ENCODE data around the gene COL4A1.

Gene COL4A1

DNA sequence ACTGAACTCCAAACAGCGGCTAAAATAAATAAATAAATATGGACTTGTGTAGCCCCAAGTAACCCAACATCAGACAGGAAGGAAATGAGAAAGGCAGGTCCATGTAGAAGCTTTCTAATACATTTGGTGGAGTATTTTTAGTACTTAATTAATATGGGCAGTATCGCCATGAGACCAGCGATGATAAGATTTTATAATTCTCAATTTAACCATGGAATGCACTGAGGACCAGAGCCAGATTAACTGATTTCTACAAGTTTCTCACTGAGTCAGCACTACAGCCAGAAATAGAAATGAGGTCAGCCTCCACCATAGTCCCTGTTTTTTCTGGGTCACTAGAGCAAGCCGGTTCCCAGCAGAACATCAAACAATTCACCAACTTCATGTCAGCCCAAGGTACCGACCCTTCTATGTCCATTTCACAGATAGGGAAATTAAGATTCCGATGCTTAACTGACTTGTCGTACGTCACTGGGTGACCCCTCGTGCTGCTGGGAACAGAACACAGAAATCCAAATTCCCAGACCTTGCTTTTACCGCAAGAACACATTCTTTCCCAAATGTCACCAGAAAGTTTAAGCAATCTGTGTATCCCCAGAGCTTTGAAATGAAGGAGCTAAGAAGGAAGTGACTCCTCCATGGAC, 90.4 kb downstream of the COL4A1 start:
- DNase-seq (ENCODE audit: low spot score): no peak

DNA sequence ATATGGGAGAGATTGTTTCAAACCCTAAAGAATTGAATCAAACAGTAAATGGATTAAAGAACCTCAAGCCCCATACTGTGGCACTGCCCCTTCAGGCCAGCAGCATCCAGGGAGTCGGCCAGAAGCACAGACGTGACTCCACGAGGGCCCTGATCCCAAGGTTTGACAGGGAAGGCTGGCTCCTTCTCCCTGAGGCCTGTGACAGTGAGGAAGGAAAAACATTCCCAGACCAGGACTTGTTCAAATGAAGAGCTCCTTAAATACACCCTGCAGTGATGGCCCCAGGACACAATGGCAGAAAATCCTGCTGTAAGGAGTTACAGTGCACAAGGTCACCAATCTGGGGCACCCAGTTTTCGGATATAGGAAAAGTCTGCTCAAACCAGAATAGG, 91.0 kb downstream of the COL4A1 start:
- no peak for DNase-seq (ENCODE audit: low spot score)

- DNase-seq (ENCODE audit: low spot score): no peak
Observed at GRCh38 chr13:110215606-110216005, 91.4 kb downstream of the COL4A1 start.

- no peak for DNase-seq (ENCODE audit: low spot score)
Observed at GRCh38 chr13:110214637-110215036, 92.3 kb downstream of the COL4A1 start.

- no peak for DNase-seq (ENCODE audit: low spot score)
Observed at GRCh38 chr13:110213461-110214074, 93.4 kb downstream of the COL4A1 start.

- no peak for DNase-seq (ENCODE audit: low spot score)
Observed at GRCh38 chr13:110212529-110212928, 94.4 kb downstream of the COL4A1 start.

- no peak for DNase-seq (ENCODE audit: low spot score)
Observed at GRCh38 chr13:110211735-110212134, 95.2 kb downstream of the COL4A1 start.

- no peak for DNase-seq (ENCODE audit: low spot score)
Observed at GRCh38 chr13:110211046-110211445, 95.9 kb downstream of the COL4A1 start.

GRCh38 chr13:110210604-110210985, 96.4 kb downstream of the COL4A1 start:
- DNase-seq (ENCODE audit: low spot score): no peak

GRCh38 chr13:110209950-110210603, 96.9 kb downstream of the COL4A1 start:
- DNase-seq (ENCODE audit: low spot score): no peak

DNA sequence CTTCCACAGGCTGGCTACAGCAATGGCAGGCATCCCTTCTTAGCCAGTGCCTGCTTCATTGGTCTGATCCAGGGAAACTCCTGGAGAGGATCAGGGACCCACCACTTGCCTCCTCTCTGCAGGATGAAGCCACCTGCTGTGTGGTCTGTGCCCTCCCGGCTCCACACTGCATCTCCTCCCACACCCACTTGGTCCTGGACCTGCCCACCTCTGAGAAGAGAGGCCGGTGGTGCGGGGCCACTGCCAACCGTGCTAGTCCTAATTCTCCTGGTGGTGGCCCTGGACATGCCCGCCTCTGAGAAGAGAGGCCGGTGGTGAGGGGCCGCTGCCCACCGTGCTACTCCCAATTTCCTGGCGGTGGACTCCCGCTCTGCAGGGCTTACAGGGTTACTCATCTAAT, 98.8 kb downstream of the COL4A1 start:
- no peak for DNase-seq (ENCODE audit: low spot score)

GRCh38 chr13:110206996-110207395, 100.0 kb downstream of the COL4A1 start:
- DNase-seq (ENCODE audit: low spot score): no peak

DNA sequence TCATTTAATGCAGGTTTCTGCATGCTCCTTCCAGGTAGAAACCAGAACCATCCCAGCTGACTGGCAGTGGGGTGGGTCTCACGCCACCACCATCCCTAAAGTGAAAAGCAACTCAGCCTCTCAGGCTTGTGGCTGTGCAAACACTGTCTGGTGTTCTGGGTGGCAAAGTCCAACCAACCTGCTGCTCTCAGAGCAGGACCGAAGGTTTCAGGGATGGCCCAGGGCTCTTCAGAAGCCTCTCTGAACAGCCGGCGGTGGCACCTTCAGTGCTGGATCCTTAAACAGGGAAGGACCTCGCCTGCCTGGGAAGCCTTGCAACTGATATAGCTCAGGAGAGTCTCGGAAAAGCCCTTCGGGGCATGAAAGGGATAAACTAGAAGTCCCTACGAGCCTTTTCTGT, 100.8 kb downstream of the COL4A1 start:
- no peak for DNase-seq (ENCODE audit: low spot score)

DNA sequence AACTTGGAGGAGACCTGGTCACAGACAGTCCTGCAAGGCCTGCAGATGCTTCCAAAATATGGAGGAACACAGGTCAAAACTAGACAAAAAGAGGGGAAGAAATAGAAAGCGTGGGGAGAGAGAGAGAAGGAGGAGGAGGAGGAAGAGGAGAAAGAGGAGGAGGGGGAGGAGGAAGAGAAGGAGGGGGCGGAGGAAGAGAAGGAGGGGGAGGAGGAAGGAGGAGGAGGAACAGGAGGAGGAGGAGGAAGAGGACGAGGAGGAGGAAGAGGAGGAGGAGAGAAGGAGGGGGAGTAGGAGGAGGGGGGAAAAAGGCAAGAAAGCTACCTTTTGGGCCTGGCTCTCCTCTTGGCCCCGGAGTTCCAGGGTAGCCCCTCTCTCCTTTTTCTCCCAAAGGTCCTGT, 105.8 kb downstream of the COL4A1 start:
- no peak for DNase-seq (ENCODE audit: low spot score)

GRCh38 chr13:110200276-110200870, 106.6 kb downstream of the COL4A1 start:
- DNase-seq (ENCODE audit: low spot score): no peak

DNA sequence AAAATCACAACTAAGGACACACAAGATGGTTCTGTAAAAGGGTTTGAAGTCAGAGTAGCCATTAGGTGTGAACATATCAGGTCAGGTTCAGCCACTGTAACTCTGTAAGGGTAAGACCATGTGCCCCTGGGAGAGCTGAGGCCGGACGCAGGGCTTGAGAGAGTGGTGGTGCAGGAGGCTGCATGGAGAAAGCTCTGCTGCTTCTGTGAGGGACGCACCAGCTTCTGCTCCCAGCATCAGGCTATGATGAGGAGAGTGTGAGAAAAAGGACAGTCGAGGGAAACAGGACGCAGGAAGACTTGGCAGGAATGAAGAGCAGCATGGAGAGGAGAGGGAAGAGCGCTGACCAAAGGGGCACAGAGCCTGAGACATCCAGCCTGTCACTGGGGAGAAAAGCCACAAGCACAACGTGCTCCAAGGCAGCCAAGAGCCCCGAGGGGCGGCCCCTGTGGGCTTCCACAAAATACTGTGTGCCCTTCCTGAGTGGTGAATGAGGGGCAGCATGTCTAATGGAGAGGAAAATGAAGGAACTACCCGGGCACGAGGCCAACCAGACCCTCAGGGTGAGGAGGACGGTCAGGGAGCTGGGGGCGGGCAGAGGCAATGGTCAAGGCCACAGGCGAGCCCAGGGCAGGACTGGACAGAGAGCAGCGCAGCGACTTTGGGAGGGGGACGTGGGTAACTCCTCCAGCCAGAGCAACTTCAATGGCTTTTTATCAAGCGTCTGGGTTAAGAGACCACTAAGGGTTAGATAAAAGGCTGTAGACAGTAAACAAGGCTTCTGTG, 107.7 kb downstream of the COL4A1 start:
- no peak for DNase-seq (ENCODE audit: low spot score)

- no peak for DNase-seq (ENCODE audit: low spot score)
Observed at GRCh38 chr13:110197471-110197870, 109.5 kb downstream of the COL4A1 start.

DNA sequence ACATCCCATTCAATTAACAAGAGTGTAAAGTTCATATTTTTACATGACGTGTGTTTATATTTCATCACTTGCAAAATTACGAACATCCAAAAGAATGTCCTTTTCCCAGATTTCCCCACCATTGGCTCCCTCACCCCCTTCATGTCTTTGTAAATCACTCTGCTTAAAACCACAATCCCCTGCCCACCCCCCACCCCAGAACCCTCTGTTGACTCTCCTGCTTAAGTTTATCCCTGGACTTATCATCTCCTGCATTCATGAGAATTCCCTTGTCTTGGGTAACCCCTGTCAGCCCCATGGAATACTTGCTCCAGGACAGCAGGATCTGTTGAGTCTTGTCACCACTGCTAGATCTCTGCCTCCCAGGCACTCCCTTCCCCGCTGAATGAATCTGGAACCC, 109.9 kb downstream of the COL4A1 start:
- no peak for DNase-seq (ENCODE audit: low spot score)

GRCh38 chr13:110195547-110196485, 111.1 kb downstream of the COL4A1 start:
- DNase-seq (ENCODE audit: low spot score): no peak

- no peak for DNase-seq (ENCODE audit: low spot score)
Observed at GRCh38 chr13:110194451-110194850, 112.5 kb downstream of the COL4A1 start.

- no peak for DNase-seq (ENCODE audit: low spot score)
Observed at GRCh38 chr13:110193491-110193890, 113.5 kb downstream of the COL4A1 start.
